CD14-positive monocyte (primary cell): ENCODE measurements around the gene OR5H6. TPM values are rescaled to one million over a fixed set of nuclear protein-coding genes. Genes with fewer than 3 reads are reported as not detected.
A peak's percentile ranks its signal among the peaks of the same experiment; 100 is the strongest.

ENCODE experiments used
- DNase-seq, 3 donors: peaks; one replicate each; pipeline ENCODE4 v3.0.0-alpha.2; 2011 to 2022
- H2AFZ ChIP-seq: 2 replicates; pipeline ENCODE4 v1.6.0; 2012; ENCODE audit warnings: mild to moderate bottlenecking, low read depth, low read length, inconsistent platforms; ENCODE audit not compliant: insufficient read depth, poor library complexity, severe bottlenecking
- H3K27ac ChIP-seq, 2 donors: 1 replicate in 1 of 2; 2 replicates in 1 of 2; pipeline ENCODE4 v1.5.1; 2012 to 2013; ENCODE audit warnings: low read length in 2 of 2, control low read depth in 1 of 2, inconsistent platforms in 1 of 2, low read depth in 1 of 2, mild to moderate bottlenecking in 1 of 2
- H3K27me3 ChIP-seq, 2 donors: one replicate each; pipeline versions ENCODE4 v1.6.0 to v1.6.1; 2011 to 2013; ENCODE audit warnings: low read length in 2 of 2; ENCODE audit not compliant: control insufficient read depth in 2 of 2, insufficient read depth in 2 of 2
- H3K36me3 ChIP-seq, 2 donors: replicated peaks in 1 of 2; 1 replicate in 1 of 2; 2 replicates in 1 of 2; pipeline versions ENCODE4 v1.5.1 to v1.6.1; 2012 to 2013; ENCODE audit warnings: low read length in 2 of 2, control low read depth in 1 of 2, inconsistent platforms in 1 of 2, mild to moderate bottlenecking in 1 of 2; ENCODE audit not compliant: insufficient read depth in 2 of 2, control insufficient read depth in 1 of 2
- H3K4me1 ChIP-seq, 2 donors: 1 replicate in 1 of 2; 2 replicates in 1 of 2; pipeline versions ENCODE4 v1.5.1 to v1.6.1; 2012 to 2013; ENCODE audit warnings: low read length in 2 of 2, control low read depth in 1 of 2, inconsistent platforms in 1 of 2, mild to moderate bottlenecking in 1 of 2, moderate library complexity in 1 of 2; ENCODE audit not compliant: insufficient read depth in 2 of 2, control insufficient read depth in 1 of 2
- H3K4me2 ChIP-seq: replicated peaks from 2 replicates; pipeline ENCODE3; 2012; ENCODE audit warnings: low read length, moderate library complexity, mild to moderate bottlenecking; ENCODE audit not compliant: poor library complexity, severe bottlenecking; ENCODE audit errors: extremely low read depth
- H3K4me3 ChIP-seq, 3 experiments: fragments of 200-600 bp in 1 of 3; sonication (generic) in 1 of 3; replicated peaks in 1 of 3; 1 replicate in 2 of 3; 2 replicates in 1 of 3; pipeline ENCODE4 v1.5.1; 2011 to 2013; ENCODE audit warnings: low read length in 3 of 3, mild to moderate bottlenecking in 3 of 3, control low read depth in 2 of 3, low read depth in 2 of 3, inconsistent platforms in 1 of 3, moderate library complexity in 1 of 3
- H3K79me2 ChIP-seq: 2 replicates; pipeline ENCODE4 v1.6.0; 2012; ENCODE audit warnings: mild to moderate bottlenecking, control low read depth, inconsistent platforms, low read length, moderate library complexity; ENCODE audit not compliant: insufficient read depth
- H3K9ac ChIP-seq: 2 replicates; pipeline ENCODE4 v1.6.0; 2017; ENCODE audit warnings: low read length, mild to moderate bottlenecking; ENCODE audit not compliant: insufficient read depth, poor library complexity, severe bottlenecking
- H3K9me3 ChIP-seq, 2 donors: replicated peaks in 1 of 2; 1 replicate in 1 of 2; 2 replicates in 1 of 2; pipeline versions ENCODE4 v1.5.1 to v1.6.1; 2012 to 2013; ENCODE audit warnings: low read length in 2 of 2, control low read depth in 1 of 2; ENCODE audit not compliant: control insufficient read depth in 1 of 2, insufficient read depth in 1 of 2
- H4K20me1 ChIP-seq: 2 replicates; pipeline ENCODE4 v1.6.0; 2012; ENCODE audit warnings: mild to moderate bottlenecking, low read length, control low read depth, moderate library complexity; ENCODE audit not compliant: insufficient read depth
- H3K27ac Mint-ChIP-seq, 7 donors: one replicate each; pipeline ENCODE4 v1.8.0; 2020; ENCODE audit warnings: mild to moderate bottlenecking in 7 of 7, mixed read lengths in 7 of 7, moderate library complexity in 6 of 7, inconsistent platforms in 2 of 7
- H3K27me3 Mint-ChIP-seq, 3 donors: one replicate each; pipeline ENCODE4 v1.8.0; 2021 to 2022; ENCODE audit warnings: low read depth in 3 of 3, mild to moderate bottlenecking in 3 of 3, mixed read lengths in 3 of 3, moderate library complexity in 3 of 3, inconsistent platforms in 1 of 3
- H3K36me3 Mint-ChIP-seq, 2 donors: one replicate each; pipeline ENCODE4 v1.8.0; 2020; ENCODE audit warnings: mixed read lengths in 2 of 2, inconsistent platforms in 1 of 2, mild to moderate bottlenecking in 1 of 2
- H3K4me1 Mint-ChIP-seq: one replicate; pipeline ENCODE4 v1.8.0; 2020; ENCODE audit warnings: mild to moderate bottlenecking, mixed read lengths
- H3K4me3 Mint-ChIP-seq, 2 donors: one replicate each; pipeline ENCODE4 v1.8.0; 2020; ENCODE audit warnings: mild to moderate bottlenecking in 2 of 2, mixed read lengths in 2 of 2, moderate library complexity in 1 of 2
- H3K9me3 Mint-ChIP-seq, 7 donors: one replicate each; pipeline ENCODE4 v1.8.0; 2020 to 2022; ENCODE audit warnings: mixed read lengths in 7 of 7, mild to moderate bottlenecking in 6 of 7, moderate library complexity in 6 of 7, inconsistent platforms in 2 of 7
- WGBS: methylation state at CpG from one replicate; pipeline ENCODE4 v1.1.5; 2013; ENCODE audit warnings: missing lambda C conversion rate; ENCODE audit not compliant: insufficient coverage; 5-methylcytosine and 5-hydroxymethylcytosine counted together
- intact Hi-C, 2 donors: fragments of 100-400 bp; cut with micrococcal nuclease; formaldehyde crosslinking; loops; one replicate each; pipeline versions ENCODE4 v1.15.0 to v1.15.1; 2023
- polyA plus RNA-seq, 3 donors: library from polyadenylated mRNA; depleted of rRNA in 1 of 3; unstranded in 2 of 3; stranded (reverse) in 1 of 3; fragments of 300-500 nt in 2 of 3; fragments of >200 nt in 1 of 3; fragmentation: Illumina TruSeq in 2 of 3; gene quantifications; 1 replicate in 2 of 3; 2 replicates in 1 of 3; pipeline ENCODE4 v1.2.3, GENCODE V29; 2012 to 2021
- TF ChIP-seq, protein P1 (sequence below): fragments of 200-600 bp; IDR thresholded peaks from one replicate; pipeline ENCODE4 v1.8.0; 2022; ENCODE audit warnings: antibody characterized with exemption, mild to moderate bottlenecking

Gene OR5H6
- polyA plus RNA-seq, 3 donors = not detected

DNA sequence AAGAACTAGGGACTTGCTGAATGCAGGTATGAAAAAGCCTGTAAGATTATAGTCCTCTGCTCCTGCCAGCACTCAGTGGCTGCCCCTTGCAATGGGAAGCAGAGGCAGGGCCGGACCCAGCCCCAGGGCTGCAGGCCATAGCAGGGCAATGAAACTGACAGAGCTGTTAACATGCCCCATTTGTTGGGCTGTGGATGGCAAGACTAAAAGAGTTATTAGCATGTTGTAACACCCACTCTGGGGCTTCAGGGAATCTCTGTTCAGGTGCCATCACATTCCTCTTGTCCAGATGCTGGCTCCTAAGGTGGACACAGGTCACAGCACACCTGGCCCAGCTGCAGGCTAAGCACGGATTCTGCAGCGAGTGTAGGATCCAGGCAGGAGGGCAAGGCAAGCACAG, 10.9 kb downstream of the OR5H6 start:
- 87% methylated on average over 3 of the region's 3 CpGs for WGBS
- Histone ChIP-seq H3K9me3 (peaks cover 7 to 26% of the 10 kb centered on the region in 2 donors), H3K4me1 (no peaks in the 10 kb centered on the region), H3K27me3 (no peaks in the 10 kb centered on the region), H4K20me1 (no peaks in the 10 kb centered on the region), H3K9ac (no peak overlapping the region), H2AFZ (no peak overlapping the region), H3K27ac (no peak overlapping the region), H3K4me2 (no peak overlapping the region), H3K79me2 (no peaks in the 10 kb centered on the region), H3K36me3 (no peaks in the 10 kb centered on the region), H3K4me3 (no peak overlapping the region)
- TF ChIP-seq, protein P1, sequence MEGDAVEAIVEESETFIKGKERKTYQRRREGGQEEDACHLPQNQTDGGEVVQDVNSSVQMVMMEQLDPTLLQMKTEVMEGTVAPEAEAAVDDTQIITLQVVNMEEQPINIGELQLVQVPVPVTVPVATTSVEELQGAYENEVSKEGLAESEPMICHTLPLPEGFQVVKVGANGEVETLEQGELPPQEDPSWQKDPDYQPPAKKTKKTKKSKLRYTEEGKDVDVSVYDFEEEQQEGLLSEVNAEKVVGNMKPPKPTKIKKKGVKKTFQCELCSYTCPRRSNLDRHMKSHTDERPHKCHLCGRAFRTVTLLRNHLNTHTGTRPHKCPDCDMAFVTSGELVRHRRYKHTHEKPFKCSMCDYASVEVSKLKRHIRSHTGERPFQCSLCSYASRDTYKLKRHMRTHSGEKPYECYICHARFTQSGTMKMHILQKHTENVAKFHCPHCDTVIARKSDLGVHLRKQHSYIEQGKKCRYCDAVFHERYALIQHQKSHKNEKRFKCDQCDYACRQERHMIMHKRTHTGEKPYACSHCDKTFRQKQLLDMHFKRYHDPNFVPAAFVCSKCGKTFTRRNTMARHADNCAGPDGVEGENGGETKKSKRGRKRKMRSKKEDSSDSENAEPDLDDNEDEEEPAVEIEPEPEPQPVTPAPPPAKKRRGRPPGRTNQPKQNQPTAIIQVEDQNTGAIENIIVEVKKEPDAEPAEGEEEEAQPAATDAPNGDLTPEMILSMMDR = no peak
- Mint-ChIP-seq H3K27me3 (peaks cover 2 to 3% (median 2%) of the 10 kb centered on the region in 3 donors), H3K27ac (no peak overlapping the region), H3K4me3 (no peak overlapping the region), H3K36me3 (no peaks in the 10 kb centered on the region), H3K9me3 (peaks cover 10 to 25% (median 15%) of the 10 kb centered on the region in 7 donors), H3K4me1 (no peaks in the 10 kb centered on the region)
- no peak for DNase-seq
- intact Hi-C loops = no loop called here

DNA sequence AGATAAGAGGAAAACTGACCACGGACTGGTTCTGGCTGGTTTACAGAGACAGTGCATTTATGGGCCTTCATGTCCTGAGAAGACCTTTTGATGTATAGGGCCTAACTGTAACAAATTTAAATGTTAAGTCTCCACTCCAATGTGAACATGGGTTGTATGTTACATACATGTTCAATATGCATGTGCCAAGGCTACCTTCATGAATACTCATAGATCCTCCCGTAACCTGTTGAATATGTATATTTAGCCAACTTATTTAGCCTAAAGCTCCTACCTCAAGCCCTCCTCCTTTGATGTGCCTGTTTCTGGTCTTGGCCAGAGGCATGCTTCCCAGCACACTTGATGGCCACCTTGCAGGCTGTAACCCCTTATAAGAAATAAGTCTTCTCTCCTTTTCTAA, 18.2 kb downstream of the OR5H6 start, which contains the start of gene OR5H2:
TSS of gene OR5H2 (plus strand) at position 301 of the 400 bp plus-strand sequence. CDS start 398 bp downstream, outside the sequence.
- TF ChIP-seq, protein P1 = no peak
- no peaks in the 10 kb centered on the region for H3K27me3 ChIP-seq
- H3K4me3 Mint-ChIP-seq = no peak within 1 kb of the TSS
- no peaks in the 10 kb centered on the region for H3K36me3 ChIP-seq
- peaks cover 2 to 3% (median 3%) of the 10 kb centered on the region in 3 donors for H3K27me3 Mint-ChIP-seq
- no peak within 1 kb of the TSS for H3K4me3 ChIP-seq
- WGBS = no CpG with 5 or more reads among the region's 2 CpGs
- H3K27ac Mint-ChIP-seq = peak within 1 kb of the TSS in 1 of 7 donors; percentile 26
- H3K9me3 Mint-ChIP-seq = peaks cover 0 to 4% (median 0%) of the 10 kb centered on the region in 7 donors
- H3K36me3 Mint-ChIP-seq = no peaks in the 10 kb centered on the region
- no peaks in the 10 kb centered on the region for H4K20me1 ChIP-seq
- H3K9me3 ChIP-seq = no peaks in the 10 kb centered on the region
- H2AFZ ChIP-seq = no peak within 1 kb of the TSS
- no peak within 1 kb of the TSS for H3K4me2 ChIP-seq
- no peak for DNase-seq
- no peak within 1 kb of the TSS for H3K9ac ChIP-seq
- intact Hi-C loops = no loop called here
- no peaks in the 10 kb centered on the region for H3K4me1 Mint-ChIP-seq
- H3K4me1 ChIP-seq = no peaks in the 10 kb centered on the region
- no peaks in the 10 kb centered on the region for H3K79me2 ChIP-seq
- no peak within 1 kb of the TSS for H3K27ac ChIP-seq
